K562 (cell line): ENCODE measurements around the gene PSMB8. TPM values are rescaled to one million over a fixed set of nuclear protein-coding genes. Genes with fewer than 3 reads are reported as not detected.

Experiments used
- CREM ChIP-seq: IDR thresholded peaks from 2 replicates; pipeline ENCODE4 v1.6.1; 2014; ENCODE audit warnings: antibody characterized with exemption, low read depth
- FOXM1 ChIP-seq, 2 experiments: fragments of 450-650 bp in 1 of 2; sonication (generic) in 1 of 2; formaldehyde crosslinking in 1 of 2; IDR thresholded peaks; 2 replicates each; pipeline versions ENCODE4 v1.6.1 to v1.9.0; 2017 to 2022; ENCODE audit warnings: low read depth in 2 of 2, mild to moderate bottlenecking in 2 of 2, missing genetic modification reagents in 1 of 2, moderate library complexity in 1 of 2
- HMGN3 ChIP-seq: IDR thresholded peaks from 2 replicates; pipeline ENCODE4 v1.6.1; 2011; ENCODE audit warnings: borderline replicate concordance, low read depth, mild to moderate bottlenecking, mixed read lengths, low read length; ENCODE audit not compliant: insufficient read length; ENCODE audit errors: extremely low read depth
- NR3C1 ChIP-seq: sonication (generic); formaldehyde crosslinking; IDR thresholded peaks from 2 replicates; pipeline ENCODE4 v1.8.1; 2022; ENCODE audit warnings: missing genetic modification reagents
- POLR2AphosphoS5 ChIP-seq: IDR thresholded peaks from 2 replicates; pipeline ENCODE4 v1.6.1; 2011; ENCODE audit warnings: mild to moderate bottlenecking, low read depth, low read length, moderate library complexity; ENCODE audit not compliant: control insufficient read depth, insufficient read depth
- RBBP5 ChIP-seq: fragments of 200-600 bp; sonication (generic); IDR thresholded peaks from 2 replicates; pipeline ENCODE4 v1.6.1; 2012; ENCODE audit warnings: borderline replicate concordance, mild to moderate bottlenecking, low read length, control low read depth, inconsistent platforms; ENCODE audit not compliant: insufficient read depth, poor library complexity, severe bottlenecking
- SETDB1 ChIP-seq: IDR thresholded peaks from one replicate; pipeline ENCODE4 v1.6.1; 2012; ENCODE audit warnings: low read length, control low read depth, inconsistent platforms
- SMC3 ChIP-seq: conservative IDR thresholded peaks from 2 replicates; pipeline ENCODE4 v1.6.1; 2011; ENCODE audit warnings: low read depth, low read length, improper control_type of control experiment; ENCODE audit not compliant: insufficient read depth
- SUPT5H ChIP-seq: fragments of 450-650 bp; IDR thresholded peaks from 2 replicates; pipeline ENCODE4 v1.6.1; 2016
- ZNF785 ChIP-seq: fragments of 250-450 bp; sonication (Bioruptor Pico); IDR thresholded peaks from 2 replicates; pipeline ENCODE4 v1.4.0; 2020; ENCODE audit warnings: mild to moderate bottlenecking
- polyA plus RNA-seq, 8 experiments: library from polyadenylated mRNA; depleted of rRNA in 4 of 8; stranded (reverse) in 5 of 8; unstranded in 3 of 8; fragments of >200 nt; fragmentation: Nextera tagmentation in 2 of 8; fragmentation: Illumina TruSeq in 1 of 8; extraction: Ambion mirVana in 2 of 8; extraction: Trizol in 1 of 8; gene quantifications; 2 replicates each; pipeline versions ENCODE4 v1.2.1 to v1.2.3, GENCODE V29; 2011 to 2014; ENCODE audit warnings: inconsistent platforms in 1 of 8, missing spikeins in 1 of 8
- total RNA-seq, 7 experiments: library from RNA; depleted of rRNA in 6 of 7; stranded (reverse); fragments of >200 nt in 6 of 7; fragmentation: Illumina TruSeq in 2 of 7; extraction: Trizol in 2 of 7; gene quantifications; 2 replicates each; pipeline versions ENCODE4 v1.2.1 to v1.2.3, GENCODE V29; 2011 to 2021; ENCODE audit warnings: low replicate concordance in 1 of 7
- TF ChIP-seq, protein P1 (sequence below): fragments of 250-450 bp; sonication (Bioruptor Pico); IDR thresholded peaks from 2 replicates; pipeline ENCODE4 v1.4.0; 2020; ENCODE audit warnings: mild to moderate bottlenecking
- TF ChIP-seq, protein P2 (sequence below): fragments of 250-450 bp; sonication (Bioruptor Pico); IDR thresholded peaks from 2 replicates; pipeline ENCODE4 v1.9.0; 2021; ENCODE audit warnings: mild to moderate bottlenecking, inconsistent platforms
- TF ChIP-seq, protein P3 (sequence below): sonication (generic); formaldehyde crosslinking; IDR thresholded peaks from 2 replicates; pipeline ENCODE4 v1.9.0; 2022; ENCODE audit warnings: mild to moderate bottlenecking, missing genetic modification reagents
- TF ChIP-seq, protein P4 (sequence below): sonication (generic); formaldehyde crosslinking; IDR thresholded peaks from 2 replicates; pipeline ENCODE4 v1.8.1; 2023; ENCODE audit warnings: mild to moderate bottlenecking, missing genetic modification reagents
- TF ChIP-seq, protein P5 (sequence below): sonication (generic); formaldehyde crosslinking; IDR thresholded peaks from 2 replicates; pipeline ENCODE4 v1.8.0; 2023; ENCODE audit warnings: mild to moderate bottlenecking, missing genetic modification reagents

The PSMB8 gene
- total and polyA plus RNA-seq, 9 of the 15 experiments (the other 6 are each of a cell fraction or from before 2014, with no cell fraction given), result 0.71 to 4.0 (median 2.4) TPM

DNA sequence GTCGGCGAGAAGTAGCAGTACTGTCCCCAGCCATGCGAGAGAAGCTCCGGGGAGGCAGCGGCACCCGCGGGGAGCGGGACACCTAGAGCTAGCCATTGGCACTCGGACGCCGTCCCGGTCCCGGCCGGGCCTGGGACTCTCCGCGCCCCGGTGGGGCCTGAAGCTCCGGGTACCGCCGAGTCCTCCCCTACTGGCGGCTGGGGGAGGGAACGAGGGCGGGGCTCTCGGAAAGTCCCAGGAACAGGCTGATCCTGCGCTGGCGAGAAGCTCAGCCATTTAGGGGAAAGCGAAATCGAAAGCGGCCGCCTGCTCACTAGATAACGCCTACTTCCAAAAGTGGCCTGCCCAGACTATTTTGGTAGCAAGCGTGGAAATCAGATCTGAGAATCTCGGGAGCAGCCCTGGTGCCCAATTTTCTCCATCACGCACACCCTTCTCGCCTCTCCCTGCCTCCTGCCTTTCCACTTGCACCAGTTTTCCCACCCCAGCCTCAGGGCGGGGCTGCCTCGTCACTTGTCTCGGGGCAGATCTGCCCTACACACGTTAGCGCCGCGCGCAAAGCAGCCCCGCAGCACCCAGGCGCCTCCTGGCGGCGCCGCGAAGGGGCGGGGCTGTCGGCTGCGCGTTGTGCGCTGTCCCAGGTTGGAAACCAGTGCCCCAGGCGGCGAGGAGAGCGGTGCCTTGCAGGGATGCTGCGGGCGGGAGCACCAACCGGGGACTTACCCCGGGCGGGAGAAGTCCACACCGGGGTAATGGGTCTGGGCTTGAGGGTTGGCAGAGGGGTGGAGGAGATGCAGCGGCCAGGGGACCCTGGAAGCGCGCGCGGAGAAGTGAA, 9.9 kb upstream of the PSMB8 start, which contains the start of the genes PSMB9 and TAP1 (continued):
- TF ChIP-seq, protein P1, sequence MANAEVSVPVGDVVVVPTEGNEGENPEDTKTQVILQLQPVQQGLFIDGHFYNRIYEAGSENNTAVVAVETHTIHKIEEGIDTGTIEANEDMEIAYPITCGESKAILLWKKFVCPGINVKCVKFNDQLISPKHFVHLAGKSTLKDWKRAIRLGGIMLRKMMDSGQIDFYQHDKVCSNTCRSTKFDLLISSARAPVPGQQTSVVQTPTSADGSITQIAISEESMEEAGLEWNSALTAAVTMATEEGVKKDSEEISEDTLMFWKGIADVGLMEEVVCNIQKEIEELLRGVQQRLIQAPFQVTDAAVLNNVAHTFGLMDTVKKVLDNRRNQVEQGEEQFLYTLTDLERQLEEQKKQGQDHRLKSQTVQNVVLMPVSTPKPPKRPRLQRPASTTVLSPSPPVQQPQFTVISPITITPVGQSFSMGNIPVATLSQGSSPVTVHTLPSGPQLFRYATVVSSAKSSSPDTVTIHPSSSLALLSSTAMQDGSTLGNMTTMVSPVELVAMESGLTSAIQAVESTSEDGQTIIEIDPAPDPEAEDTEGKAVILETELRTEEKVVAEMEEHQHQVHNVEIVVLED (CRISPR knock-in tag), result peak; percentile 88
- TF ChIP-seq, protein P2, sequence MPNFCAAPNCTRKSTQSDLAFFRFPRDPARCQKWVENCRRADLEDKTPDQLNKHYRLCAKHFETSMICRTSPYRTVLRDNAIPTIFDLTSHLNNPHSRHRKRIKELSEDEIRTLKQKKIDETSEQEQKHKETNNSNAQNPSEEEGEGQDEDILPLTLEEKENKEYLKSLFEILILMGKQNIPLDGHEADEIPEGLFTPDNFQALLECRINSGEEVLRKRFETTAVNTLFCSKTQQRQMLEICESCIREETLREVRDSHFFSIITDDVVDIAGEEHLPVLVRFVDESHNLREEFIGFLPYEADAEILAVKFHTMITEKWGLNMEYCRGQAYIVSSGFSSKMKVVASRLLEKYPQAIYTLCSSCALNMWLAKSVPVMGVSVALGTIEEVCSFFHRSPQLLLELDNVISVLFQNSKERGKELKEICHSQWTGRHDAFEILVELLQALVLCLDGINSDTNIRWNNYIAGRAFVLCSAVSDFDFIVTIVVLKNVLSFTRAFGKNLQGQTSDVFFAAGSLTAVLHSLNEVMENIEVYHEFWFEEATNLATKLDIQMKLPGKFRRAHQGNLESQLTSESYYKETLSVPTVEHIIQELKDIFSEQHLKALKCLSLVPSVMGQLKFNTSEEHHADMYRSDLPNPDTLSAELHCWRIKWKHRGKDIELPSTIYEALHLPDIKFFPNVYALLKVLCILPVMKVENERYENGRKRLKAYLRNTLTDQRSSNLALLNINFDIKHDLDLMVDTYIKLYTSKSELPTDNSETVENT (CRISPR knock-in tag), result 0 out of 2 replicates have a peak, but pooled peaks have one; percentile 46
- TF ChIP-seq SUPT5H (0 out of 2 replicates have a peak, but pooled peaks have one; percentile 43), RBBP5 (peak; percentile 85), HMGN3 (peak; percentile 91), CREM (peak; percentile 98), ZNF785 (CRISPR knock-in tag) (no peak), FOXM1 (IDR thresholded peaks at IDR 0.05; ENCODE audit: low read depth) (peak; percentile 57; the same call in 1 of the 2 replicates), FOXM1 (CRISPR knock-in tag; IDR thresholded peaks at IDR 0.05; ENCODE audit: low read depth) (no peak), POLR2AphosphoS5 (0 out of 2 replicates have a peak, but pooled peaks have one; percentile 27), NR3C1 (CRISPR knock-in tag) (no peak), SMC3 (peak; percentile 84), SETDB1 (peak; percentile 69)
- TF ChIP-seq, protein P3, sequence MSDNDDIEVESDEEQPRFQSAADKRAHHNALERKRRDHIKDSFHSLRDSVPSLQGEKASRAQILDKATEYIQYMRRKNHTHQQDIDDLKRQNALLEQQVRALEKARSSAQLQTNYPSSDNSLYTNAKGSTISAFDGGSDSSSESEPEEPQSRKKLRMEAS (CRISPR knock-in tag), result peak; percentile 49; the same call in 1 of the 2 replicates
- TF ChIP-seq, protein P4, sequence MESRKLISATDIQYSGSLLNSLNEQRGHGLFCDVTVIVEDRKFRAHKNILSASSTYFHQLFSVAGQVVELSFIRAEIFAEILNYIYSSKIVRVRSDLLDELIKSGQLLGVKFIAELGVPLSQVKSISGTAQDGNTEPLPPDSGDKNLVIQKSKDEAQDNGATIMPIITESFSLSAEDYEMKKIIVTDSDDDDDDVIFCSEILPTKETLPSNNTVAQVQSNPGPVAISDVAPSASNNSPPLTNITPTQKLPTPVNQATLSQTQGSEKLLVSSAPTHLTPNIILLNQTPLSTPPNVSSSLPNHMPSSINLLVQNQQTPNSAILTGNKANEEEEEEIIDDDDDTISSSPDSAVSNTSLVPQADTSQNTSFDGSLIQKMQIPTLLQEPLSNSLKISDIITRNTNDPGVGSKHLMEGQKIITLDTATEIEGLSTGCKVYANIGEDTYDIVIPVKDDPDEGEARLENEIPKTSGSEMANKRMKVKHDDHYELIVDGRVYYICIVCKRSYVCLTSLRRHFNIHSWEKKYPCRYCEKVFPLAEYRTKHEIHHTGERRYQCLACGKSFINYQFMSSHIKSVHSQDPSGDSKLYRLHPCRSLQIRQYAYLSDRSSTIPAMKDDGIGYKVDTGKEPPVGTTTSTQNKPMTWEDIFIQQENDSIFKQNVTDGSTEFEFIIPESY (CRISPR knock-in tag), result peak; percentile 77; the same call in 1 of the 2 replicates
- TF ChIP-seq, protein P5, sequence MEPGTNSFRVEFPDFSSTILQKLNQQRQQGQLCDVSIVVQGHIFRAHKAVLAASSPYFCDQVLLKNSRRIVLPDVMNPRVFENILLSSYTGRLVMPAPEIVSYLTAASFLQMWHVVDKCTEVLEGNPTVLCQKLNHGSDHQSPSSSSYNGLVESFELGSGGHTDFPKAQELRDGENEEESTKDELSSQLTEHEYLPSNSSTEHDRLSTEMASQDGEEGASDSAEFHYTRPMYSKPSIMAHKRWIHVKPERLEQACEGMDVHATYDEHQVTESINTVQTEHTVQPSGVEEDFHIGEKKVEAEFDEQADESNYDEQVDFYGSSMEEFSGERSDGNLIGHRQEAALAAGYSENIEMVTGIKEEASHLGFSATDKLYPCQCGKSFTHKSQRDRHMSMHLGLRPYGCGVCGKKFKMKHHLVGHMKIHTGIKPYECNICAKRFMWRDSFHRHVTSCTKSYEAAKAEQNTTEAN, result peak; percentile 73
